Measurements from ENCODE around the gene SHH. TPM values are rescaled to one million over a fixed set of nuclear protein-coding genes. Genes with fewer than 3 reads are reported as not detected.

The SHH gene
- total RNA-seq = 1 to 10 TPM; 6.1 to 9.6 (median 6.2) TPM

DNA sequence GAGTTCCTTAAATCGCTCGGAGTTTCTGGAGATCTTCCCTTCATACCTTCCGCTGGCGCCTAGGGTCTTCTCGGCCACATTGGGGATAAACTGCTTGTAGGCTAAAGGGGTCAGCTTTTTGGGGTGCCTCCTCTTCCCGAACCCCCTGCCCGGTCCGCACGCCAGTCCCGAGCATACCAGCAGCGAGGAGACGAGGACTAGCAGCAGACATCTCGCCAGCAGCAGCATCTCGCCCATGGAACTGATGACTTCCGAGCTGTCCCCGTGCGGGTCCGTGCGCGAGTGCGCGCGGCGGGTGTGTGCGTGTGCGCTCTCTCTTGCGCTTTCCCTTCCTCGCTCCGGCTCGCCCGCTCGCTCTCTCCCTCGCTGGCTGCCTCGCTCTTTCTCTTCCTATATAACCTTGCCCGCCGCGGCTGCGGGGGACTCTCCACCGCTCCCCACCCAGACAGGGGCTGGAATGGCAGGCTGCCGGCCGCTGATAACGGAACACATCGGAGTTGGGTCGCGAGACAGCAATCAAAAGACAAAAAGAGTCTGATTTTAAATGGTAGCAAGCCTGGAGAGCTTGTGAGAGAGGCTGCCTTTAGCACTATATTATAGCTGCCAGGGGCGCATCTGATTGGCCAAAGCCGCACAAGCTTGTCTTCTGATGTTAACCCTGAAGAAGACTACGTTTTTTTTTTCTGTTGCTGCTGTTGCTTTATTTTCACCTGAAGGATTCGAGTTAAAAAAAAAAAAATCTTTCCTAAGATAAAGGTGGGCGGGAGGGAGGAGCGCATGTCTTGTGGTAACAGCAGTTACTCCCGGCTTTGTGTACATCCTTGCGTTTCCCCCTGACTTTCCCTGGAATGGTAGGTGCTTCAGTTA is at the start of gene SHH:
Gene SHH, minus strand, starts transcription at position 569 of the 867 bp plus-strand sequence. Its CDS starts 341 bp downstream, at position 228.
- DNase-seq (peak in 1 of 2 donors; percentile 84), ATAC-seq (ENCODE audit: low FRiP score in 2 of 2) (no peak)
- no peaks in the 10 kb centered on the region for H3K36me3 ChIP-seq
- 2 to 3% methylated on average over 36 to 53 of the region's 53 CpGs for WGBS, 2 donors
- no peak within 1 kb of the TSS for H3K27ac ChIP-seq
- H3K9me3 ChIP-seq = no peaks in the 10 kb centered on the region
- peaks cover 25 to 55% (median 43%) of the 10 kb centered on the region in 4 donors for H3K4me1 ChIP-seq
- H3K27me3 ChIP-seq = peaks cover 0 to 46% (median 18%) of the 10 kb centered on the region in 4 donors
- H3K4me3 ChIP-seq = peak within 1 kb of the TSS in 3 of 4 donors; percentile 38 to 52 (median 43)
- TF ChIP-seq EP300 (IDR thresholded peaks at IDR 0.05) (no peak), POLR2A (IDR thresholded peaks at IDR 0.05) (peak in 1 of 4 donors; percentile 9)
- TF ChIP-seq, protein P1, sequence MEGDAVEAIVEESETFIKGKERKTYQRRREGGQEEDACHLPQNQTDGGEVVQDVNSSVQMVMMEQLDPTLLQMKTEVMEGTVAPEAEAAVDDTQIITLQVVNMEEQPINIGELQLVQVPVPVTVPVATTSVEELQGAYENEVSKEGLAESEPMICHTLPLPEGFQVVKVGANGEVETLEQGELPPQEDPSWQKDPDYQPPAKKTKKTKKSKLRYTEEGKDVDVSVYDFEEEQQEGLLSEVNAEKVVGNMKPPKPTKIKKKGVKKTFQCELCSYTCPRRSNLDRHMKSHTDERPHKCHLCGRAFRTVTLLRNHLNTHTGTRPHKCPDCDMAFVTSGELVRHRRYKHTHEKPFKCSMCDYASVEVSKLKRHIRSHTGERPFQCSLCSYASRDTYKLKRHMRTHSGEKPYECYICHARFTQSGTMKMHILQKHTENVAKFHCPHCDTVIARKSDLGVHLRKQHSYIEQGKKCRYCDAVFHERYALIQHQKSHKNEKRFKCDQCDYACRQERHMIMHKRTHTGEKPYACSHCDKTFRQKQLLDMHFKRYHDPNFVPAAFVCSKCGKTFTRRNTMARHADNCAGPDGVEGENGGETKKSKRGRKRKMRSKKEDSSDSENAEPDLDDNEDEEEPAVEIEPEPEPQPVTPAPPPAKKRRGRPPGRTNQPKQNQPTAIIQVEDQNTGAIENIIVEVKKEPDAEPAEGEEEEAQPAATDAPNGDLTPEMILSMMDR (IDR thresholded peaks at IDR 0.05) = no peak

DNA sequence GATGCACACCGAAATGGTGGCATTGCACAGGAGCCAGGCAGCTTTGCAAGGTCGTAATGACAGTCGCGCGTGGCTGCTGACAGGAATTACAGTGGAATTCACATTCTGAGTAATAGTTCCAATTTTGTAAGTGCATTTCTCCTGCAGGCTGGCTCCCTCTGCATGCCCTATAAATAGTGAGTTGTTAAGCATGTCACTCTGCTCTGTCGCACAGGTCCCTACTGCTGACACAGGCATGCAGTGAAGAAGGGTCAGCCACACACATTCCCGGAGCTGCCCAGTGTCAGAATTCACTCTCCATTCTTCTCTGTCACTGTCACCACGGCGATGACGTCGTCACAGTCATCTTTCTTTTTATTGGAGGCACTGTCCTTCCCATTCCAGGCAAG is 49.2 kb upstream of the SHH start:
- Histone ChIP-seq H3K4me1 (peaks cover 0 to 17% (median 4%) of the 10 kb centered on the region in 4 donors), H3K36me3 (no peaks in the 10 kb centered on the region), H3K27me3 (no peaks in the 10 kb centered on the region), H3K4me3 (no peak overlapping the region), H3K27ac (peak overlapping the region in 3 of 4 donors; percentile 8 to 55 (median 51)), H3K9me3 (no peaks in the 10 kb centered on the region)
- peak in 1 of 2 donors; percentile 47 for ATAC-seq (ENCODE audit: low FRiP score in 2 of 2)
- DNase-seq = no peak
- TF ChIP-seq POLR2A (IDR thresholded peaks at IDR 0.05) (no peak), EP300 (IDR thresholded peaks at IDR 0.05) (no peak), POLR2AphosphoS5 (IDR thresholded peaks at IDR 0.05) (no peak)
- TF ChIP-seq, protein P1 (IDR thresholded peaks at IDR 0.05) = no peak
- WGBS, 2 donors = 56 to 60% methylated on average over 11 of the region's 11 CpGs

DNA sequence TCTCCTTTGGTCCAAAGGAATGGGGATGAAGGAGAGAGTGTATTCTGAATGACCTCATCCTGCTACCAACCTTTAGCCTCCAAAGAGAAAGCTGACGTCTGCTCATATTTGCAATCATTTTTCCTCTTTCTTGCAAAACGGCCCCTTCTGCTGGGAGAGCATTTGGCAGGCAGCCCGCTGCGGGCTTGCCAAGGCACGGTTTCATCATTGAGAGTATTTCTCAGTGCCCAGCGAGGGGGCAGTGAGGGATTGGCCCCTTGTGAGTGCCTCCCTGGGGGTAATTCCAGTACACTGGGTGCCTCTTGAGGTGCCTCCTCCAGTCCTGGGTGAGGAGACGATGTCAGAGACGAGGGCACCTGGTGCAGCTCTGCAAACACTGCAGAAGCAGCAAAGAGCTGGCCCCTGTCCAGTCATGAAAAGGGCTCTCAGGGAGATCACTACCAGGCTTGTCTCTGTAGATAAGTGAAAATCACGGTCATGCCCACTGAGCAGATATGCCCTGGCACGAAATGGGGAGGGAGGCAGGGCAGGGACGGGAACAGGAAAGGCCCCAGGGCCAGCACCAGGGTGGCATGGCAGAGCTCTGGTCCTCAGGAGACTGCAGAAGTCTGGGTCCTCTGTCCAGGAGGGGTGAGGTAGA is 48.7 kb upstream of the SHH start:
- peak; percentile 90 to 93 for DNase-seq
- Histone ChIP-seq H3K36me3 (no peaks in the 10 kb centered on the region), H3K27me3 (no peaks in the 10 kb centered on the region), H3K4me3 (no peak overlapping the region), H3K27ac (peak overlapping the region in 3 of 4 donors; percentile 8 to 55 (median 51)), H3K4me1 (peaks cover 0 to 17% (median 4%) of the 10 kb centered on the region in 4 donors), H3K9me3 (no peaks in the 10 kb centered on the region)
- TF ChIP-seq POLR2AphosphoS5 (IDR thresholded peaks at IDR 0.05) = peak; percentile 28 to 64
- peak in 3 of 4 donors; percentile 48 to 91 (median 80) for TF ChIP-seq EP300 (IDR thresholded peaks at IDR 0.05)
- no peak for TF ChIP-seq POLR2A (IDR thresholded peaks at IDR 0.05)
- TF ChIP-seq, protein P1 (IDR thresholded peaks at IDR 0.05) = peak in 1 of 6 experiments; percentile 6
- ATAC-seq (ENCODE audit: low FRiP score in 2 of 2) = peak; percentile 65 to 90
- WGBS, 2 donors = 37 to 41% methylated on average over 8 to 11 of the region's 11 CpGs

DNA sequence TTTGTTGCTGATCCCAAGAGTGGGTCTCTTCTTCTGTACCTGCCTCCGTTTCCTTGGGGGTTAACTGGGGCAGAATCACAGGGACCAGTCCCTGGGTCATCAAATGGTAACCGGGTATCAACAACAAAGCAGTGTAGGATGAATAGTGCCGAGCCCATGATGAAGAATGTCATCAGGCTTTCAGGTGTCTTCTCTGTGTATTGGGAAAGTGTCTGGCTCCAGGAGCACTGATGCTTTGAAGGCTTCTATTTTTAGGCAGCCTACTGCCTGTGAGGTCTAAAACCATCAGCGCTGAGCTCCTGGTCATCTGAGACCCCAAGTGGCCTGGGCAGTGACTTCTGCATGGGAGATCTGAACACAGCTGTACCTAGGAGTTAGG is 48.2 kb upstream of the SHH start:
- DNase-seq (no peak), ATAC-seq (ENCODE audit: low FRiP score in 2 of 2) (no peak)
- 67 to 68% methylated on average over 4 of the region's 4 CpGs for WGBS, 2 donors
- Histone ChIP-seq H3K27me3 (no peaks in the 10 kb centered on the region), H3K4me1 (peaks cover 0 to 17% (median 4%) of the 10 kb centered on the region in 4 donors), H3K27ac (peak overlapping the region in 2 of 4 donors; percentile 22 to 28), H3K9me3 (no peaks in the 10 kb centered on the region), H3K36me3 (no peaks in the 10 kb centered on the region), H3K4me3 (no peak overlapping the region)
- TF ChIP-seq, protein P1 (IDR thresholded peaks at IDR 0.05) = no peak
- TF ChIP-seq POLR2AphosphoS5 (IDR thresholded peaks at IDR 0.05) (no peak), EP300 (IDR thresholded peaks at IDR 0.05) (no peak), POLR2A (IDR thresholded peaks at IDR 0.05) (no peak)

Measured in upper lobe of left lung (tissue), 6 donors.